T47D (cell line): ENCODE data around the gene MYO3B.
A peak's percentile ranks its signal among the peaks of the same experiment; 100 is the strongest.
"Not testable (repeated sequence)": the region's sequence is repeated elsewhere in the genome, so short reads cannot be mapped to it uniquely, and the experiment has no call there.

Experiments
- DNase-seq, 2 experiments: peaks; one replicate each; pipeline versions ENCODE4 v3.0.0 to v3.0.0-alpha.2; 2011 to 2012; ENCODE audit warnings: low read depth in 1 of 2, low spot score in 1 of 2
- JUND ChIP-seq: IDR thresholded peaks from 2 replicates; pipeline ENCODE4 v1.6.1; 2012; ENCODE audit warnings: low read depth
- in situ Hi-C: cut with HindIII; loops from 2 replicates; pipeline ENCODE4 v1.10.0; 2016; ENCODE audit warnings: low sequenced_read_pairs, low pct_unique_long_range_greater_than_20kb

MYO3B gene

DNA sequence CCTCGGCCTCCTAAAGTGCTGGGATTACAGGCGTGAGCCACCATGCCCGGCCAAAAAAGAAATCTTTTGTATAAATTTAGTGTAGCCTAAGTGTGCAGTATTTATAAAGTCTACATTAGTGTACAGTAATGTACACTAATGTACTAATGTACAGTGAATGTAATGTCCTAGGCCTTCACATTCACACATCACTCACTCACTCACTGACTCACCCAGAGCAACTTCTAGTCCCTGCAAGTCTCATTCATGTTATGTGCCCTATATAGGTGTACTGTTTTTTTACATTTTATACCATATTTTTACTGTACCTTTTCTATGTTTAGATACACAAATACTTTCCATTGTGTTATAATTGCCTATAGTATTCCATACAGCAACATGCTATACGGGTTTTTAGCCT lies 254.9 kb downstream of the MYO3B start:
- no peak for DNase-seq
- in situ Hi-C loops = no loop called here
- TF ChIP-seq JUND = no peak

DNA sequence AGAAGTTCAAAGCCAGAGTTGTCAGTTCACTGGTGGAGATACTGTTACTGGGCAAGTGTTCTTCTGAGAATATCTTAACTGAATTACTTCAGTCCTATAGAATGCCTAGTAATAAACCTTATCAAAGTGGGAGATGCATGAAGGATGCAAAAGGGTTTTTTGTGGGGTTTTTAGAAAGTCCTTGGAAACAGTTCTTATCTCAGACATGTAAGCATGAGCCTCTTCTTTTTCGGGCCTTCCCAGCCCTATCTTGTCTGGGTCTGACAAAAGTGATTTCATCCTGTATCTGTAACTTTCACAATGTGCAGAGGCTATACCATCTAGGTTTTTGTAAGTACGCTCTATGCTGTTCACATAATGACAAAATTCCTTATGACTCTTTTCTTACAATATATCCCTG lies 255.5 kb downstream of the MYO3B start:
- DNase-seq = no peak
- TF ChIP-seq JUND = no peak
- in situ Hi-C loops = no loop called here

DNA sequence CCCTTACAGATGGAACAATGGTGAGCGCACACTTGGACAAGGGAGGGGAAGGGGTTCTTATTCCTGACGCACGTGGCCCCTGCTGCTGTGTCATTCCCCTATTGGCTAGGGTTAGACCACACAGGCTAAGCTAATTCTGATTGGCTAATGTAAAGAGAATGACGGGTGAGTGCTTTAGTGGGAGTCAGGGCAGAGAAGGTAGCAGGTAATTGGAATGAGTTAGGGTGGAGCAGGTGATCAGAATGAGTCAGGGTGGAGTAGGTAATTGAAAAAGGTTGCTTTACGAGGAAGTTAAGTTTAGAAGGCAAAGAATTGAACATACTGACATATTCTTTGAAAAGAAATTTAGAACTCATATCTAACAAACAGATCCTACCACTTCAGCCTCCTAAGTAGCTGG lies 256.4 kb downstream of the MYO3B start:
- DNase-seq, in situ Hi-C loops: not testable (repeated sequence)

DNA sequence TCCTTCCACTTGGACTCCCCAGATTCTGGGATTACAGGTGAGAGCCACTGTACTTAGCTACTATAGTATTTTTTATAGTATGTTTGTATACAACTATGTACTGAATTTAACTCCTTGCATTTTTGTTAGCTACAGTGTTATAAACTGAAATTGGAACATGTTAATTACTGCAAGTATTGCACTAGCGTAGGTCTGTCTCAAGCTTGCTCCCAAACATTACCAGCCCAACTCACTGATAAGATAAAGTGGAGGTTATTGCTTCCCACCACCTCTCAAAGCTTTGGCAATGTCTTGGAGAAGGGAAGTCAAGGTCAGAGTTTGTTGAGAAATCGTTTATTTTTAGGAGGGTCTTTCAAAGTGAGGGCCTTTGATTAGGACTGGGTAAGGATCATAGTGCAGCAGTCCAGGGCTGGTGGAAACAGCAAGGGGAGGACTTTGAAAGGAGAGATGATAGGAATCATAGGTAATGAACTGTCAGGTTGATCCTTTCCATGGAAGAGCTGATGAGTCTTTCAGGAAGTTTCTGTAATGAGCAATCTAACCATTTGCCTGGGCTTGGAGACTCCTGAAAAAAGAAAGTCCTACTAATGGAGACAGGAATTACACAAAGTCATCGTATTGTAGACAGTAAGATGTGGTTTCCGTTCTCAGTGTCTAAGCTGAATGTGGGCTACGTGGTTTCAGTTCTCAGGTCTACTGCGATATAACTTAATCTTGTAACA lies 257.1 kb downstream of the MYO3B start:
- TF ChIP-seq JUND = no peak
- in situ Hi-C loops = no loop called here
- no peak for DNase-seq

DNA sequence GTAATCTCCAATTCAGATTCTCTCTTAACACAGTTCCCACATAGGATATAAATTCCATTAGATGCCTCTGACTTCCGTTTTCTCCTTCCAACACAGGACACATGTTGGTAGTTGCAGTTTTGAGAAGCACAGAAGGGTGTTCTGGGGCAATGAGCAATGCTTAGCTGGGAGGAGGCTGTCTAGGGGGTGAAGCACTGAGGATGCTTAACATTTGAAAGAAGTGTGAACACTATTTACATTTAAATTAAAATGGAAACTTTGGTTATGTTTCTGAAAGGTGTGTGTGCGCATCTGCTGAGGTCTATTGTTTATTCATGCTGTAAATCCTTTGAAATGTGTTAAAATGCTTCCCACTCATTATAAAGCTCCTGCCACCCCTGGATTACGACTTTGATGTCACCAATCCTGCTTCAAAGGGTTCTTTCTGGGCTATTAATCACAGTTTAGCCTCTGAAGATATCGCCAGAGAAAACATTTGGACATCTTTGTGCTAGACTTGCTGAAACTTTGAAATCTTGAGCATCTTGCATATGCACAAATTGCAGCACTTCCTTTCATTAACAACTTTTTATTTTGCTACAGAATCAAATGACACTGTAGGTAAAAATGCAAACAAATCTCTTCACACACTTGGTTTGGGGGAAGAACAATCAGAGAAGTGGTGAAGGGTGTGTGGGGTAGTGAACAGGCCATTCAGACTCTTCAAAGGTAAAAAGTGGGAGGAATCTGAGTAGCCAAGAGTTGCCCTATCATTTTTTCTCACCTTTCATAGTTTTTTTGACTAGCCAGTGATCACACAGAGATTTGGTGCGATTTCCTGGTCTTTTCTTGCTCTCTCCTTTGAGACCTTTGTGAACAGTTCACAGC lies 258.4 kb downstream of the MYO3B start:
- DNase-seq = no peak
- in situ Hi-C loops = no loop called here

DNA sequence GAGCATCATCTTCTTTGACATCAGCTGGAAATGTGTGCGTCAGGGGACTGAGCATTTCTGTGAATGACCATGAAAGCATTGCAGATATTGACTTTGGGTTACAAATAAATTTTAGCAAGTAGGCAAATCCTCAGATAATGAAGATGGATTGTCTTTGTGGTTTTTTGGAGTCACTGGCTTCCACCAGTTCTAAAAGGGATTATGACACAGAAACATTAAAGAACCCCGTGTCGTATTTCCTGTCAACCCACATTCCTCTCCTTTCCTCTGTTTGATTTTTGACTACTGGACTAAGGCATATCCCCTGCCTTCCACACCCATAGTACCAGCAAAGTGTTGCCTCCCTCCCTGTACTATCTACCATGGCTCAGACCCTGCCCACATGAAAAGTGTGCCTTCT lies 268.1 kb downstream of the MYO3B start:
- no peak for TF ChIP-seq JUND
- in situ Hi-C loops = no loop called here
- peak in 1 of 2 experiments; percentile 72 for DNase-seq

More for the DNA sequence above, 258.4 kb downstream of the MYO3B start:
- TF ChIP-seq JUND = no peak

DNA sequence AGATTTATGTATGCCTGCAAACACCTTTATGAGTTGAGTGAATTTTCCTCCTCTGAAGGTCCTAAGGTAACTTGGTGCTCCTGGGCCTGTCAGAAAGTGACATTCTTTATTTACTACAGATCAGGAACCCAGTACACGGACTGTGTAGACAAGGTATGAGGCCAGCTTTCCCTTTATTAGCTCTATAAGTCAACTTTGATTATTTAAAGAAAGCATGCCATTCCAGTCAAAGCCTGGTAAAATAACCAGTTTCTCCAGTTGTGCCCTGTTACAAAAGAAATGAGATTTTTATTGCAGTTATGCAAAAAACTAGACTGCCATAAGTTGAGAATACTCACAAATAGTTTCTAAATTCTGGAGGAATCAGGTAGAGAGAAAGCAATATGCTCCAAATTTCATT lies 271.1 kb downstream of the MYO3B start:
- DNase-seq = no peak
- in situ Hi-C loops = no loop called here
- no peak for TF ChIP-seq JUND

DNA sequence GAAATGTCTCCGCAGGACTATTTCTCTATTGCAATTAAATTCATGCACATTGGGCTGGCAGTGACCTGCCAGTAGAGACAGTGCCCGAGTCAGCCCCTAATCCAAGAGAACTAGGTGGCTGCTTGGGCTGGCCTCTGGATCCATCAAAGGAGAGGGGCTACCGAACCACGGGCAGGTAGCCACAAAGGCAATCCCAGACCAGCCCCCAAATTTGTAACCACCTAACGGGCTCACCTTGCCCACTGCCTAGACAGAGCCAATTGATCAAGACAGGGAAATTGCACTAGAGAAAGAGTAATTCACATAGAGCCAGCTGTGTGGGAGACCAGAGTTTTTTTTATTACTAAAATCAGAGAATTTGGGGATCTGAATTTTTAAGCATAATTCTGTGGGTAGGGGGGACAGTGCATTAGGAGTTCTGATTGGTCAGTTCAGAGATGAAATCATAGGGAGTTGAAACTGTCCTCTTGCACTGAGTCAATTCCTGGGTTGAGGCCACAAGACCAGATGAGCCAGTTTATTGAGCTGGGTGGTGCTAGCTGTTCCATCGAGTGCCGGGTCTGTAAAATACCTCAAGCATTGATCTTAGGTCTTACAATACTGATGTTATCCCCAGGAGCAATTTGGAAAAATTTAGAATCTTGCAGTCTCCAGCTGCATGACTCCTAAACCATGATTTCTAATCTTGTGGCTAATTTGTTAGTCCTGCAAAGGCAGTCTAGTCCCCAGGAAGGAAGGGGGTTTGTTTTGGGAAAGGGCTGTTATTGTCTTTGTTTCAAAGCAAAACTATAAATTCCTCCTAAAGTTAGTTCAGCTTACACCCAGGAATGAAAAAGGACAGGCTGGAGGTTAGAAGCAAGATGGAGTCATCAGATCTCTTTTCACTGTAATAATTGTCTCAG lies 276.8 kb downstream of the MYO3B start:
- no peak for TF ChIP-seq JUND
- peak in 1 of 2 experiments; percentile 42 for DNase-seq
- in situ Hi-C loops = no loop called here

DNA sequence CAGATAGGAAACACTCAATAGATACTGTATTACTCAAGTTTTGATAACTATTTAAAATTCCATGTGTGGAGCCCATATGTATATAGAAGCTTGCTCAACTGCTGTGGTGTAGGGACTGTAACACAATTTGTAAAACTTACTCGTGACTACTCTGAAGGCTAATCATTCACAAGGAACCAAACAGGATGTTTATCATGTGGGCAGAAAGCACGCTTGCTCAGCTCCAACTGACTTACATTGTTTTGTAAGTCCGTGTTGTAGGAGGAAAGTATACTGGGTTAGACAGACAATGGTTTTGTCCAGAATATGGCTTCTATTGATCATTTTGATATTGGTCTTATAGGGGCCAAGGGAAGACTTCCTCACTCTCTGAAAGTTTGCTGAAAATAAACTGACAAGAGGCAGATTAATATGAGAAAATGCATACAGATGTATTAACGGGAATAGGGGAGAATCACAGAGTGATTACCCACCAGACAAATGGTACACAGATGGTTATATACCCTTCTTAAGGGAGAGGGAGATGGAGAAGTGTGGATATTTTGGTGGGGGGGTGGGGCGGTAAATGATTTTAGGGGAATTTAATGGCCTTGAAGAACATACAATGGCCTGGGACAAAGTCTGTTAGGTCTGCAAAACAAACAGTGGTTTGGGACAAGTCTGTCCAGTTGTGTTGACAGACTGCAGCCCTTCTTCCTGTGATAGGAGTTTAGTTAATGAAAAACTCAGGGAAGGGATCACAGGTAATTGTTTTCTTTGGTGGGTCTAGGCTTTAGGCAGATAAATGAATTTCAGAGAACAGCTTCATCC lies 277.9 kb downstream of the MYO3B start:
- TF ChIP-seq JUND = no peak
- in situ Hi-C loops = no loop called here
- DNase-seq = no peak

DNA sequence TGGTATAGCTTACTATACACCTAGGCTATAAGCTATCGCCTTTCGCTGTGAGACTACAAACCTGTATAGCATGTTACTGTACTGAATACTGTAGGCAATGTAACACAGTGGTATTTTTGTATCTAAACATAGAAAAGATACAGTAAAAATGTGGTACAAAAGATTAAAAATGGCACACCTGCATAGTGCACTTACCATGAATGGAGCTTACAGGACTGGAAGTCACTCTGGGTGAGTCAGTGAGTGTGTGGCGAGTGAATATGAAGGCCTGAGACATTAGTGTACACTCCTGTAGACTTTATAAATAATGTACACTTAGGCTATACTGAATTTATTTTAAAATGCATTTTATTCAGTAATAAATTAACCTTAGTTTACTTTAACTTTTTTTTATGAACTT lies 279.0 kb downstream of the MYO3B start:
- no peak for DNase-seq
- in situ Hi-C loops = no loop called here
- TF ChIP-seq JUND = no peak

DNA sequence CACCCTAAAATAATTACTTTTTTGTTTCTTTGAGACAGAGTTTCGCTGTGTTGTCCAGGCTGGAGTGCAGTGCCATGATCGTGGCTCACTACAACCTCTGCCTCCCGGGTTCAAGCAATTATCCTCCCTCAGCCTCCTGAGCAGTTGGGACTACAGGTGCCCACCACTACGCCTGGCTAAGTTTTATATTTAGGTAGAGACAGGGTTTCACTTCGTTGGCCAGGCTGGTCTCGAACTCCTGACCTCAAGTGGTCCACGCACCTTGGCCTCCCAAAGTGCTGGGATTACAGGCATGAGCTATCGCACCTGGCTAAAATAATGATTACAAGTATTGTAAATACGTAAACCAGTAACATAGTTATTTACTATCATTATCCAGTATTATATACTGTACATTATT lies 279.8 kb downstream of the MYO3B start:
- no peak for DNase-seq
- no peak for TF ChIP-seq JUND
- in situ Hi-C loops = no loop called here

DNA sequence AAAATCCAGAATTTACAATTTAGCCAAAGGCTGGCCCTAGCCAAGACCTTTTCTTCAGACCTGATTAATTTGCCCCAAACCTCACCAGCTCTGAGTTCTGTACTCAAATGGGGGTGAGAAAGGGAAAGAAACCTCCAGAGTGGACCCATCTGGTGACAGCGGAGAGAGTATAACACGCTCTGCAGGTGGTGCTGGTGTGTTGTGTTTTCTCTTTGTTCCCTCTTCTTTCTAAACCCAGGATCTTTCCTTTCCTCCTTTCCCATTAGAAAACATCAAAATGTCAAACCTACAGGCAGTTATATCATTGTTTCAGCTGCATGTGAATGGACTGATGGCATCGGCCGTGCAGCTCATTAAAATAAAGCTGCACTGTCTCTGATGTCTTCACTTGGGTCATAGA lies 283.9 kb downstream of the MYO3B start:
- in situ Hi-C loops = no loop called here
- no peak for TF ChIP-seq JUND
- peak in 1 of 2 experiments; percentile 32 for DNase-seq
